Peyer's patch (tissue), 4 donors: Measurements from ENCODE around the gene RNU6-1. TPM values are rescaled to one million over a fixed set of nuclear protein-coding genes. Genes with fewer than 3 reads are reported as not detected.

Source experiments
- DNase-seq, 3 donors: peaks; one replicate each; pipeline ENCODE4 v3.0.0-alpha.2; 2017 to 2019
- H3K27ac ChIP-seq, 4 donors: fragments of 200-600 bp; sonication (generic); one replicate each; pipeline ENCODE4 v1.5.1; 2016 to 2019
- H3K27me3 ChIP-seq, 2 donors: fragments of 200-600 bp; sonication (generic); one replicate each; pipeline ENCODE4 v1.5.1; 2019
- H3K36me3 ChIP-seq, 3 donors: fragments of 200-600 bp; sonication (generic); one replicate each; pipeline ENCODE4 v1.5.1; 2016 to 2019
- H3K4me1 ChIP-seq, 4 donors: fragments of 200-600 bp; sonication (generic); one replicate each; pipeline ENCODE4 v1.5.1; 2016 to 2019
- H3K4me3 ChIP-seq, 4 donors: fragments of 200-600 bp; sonication (generic); 1 replicate in 3 of 4; 2 replicates in 1 of 4; pipeline ENCODE4 v1.5.1; 2016 to 2019; ENCODE audit warnings: mild to moderate bottlenecking in 1 of 4
- H3K9me3 ChIP-seq, 4 donors: fragments of 200-600 bp; sonication (generic); one replicate each; pipeline ENCODE4 v1.5.1; 2016 to 2019; ENCODE audit warnings: mild to moderate bottlenecking in 1 of 4
- CTCF ChIP-seq, 6 experiments: fragments of 450-650 bp in 4 of 6; fragments of 200-600 bp in 2 of 6; sonication (generic) in 1 of 6; IDR thresholded peaks; one replicate each; pipeline ENCODE4 v1.5.1; 2017 to 2019; ENCODE audit warnings: antibody characterized with exemption in 6 of 6, mild to moderate bottlenecking in 3 of 6, moderate library complexity in 1 of 6
- POLR2A ChIP-seq, 2 donors: fragments of 450-650 bp; IDR thresholded peaks; one replicate each; pipeline ENCODE4 v1.5.1; 2017; ENCODE audit warnings: antibody characterized with exemption in 2 of 2, mild to moderate bottlenecking in 2 of 2, moderate library complexity in 2 of 2
- total RNA-seq, 4 donors: library from RNA; depleted of rRNA; stranded (reverse); fragments of >200 nt; gene quantifications; one replicate each; pipeline ENCODE4 v1.1.0, GENCODE V29; 2016

RNU6-1 gene
- total RNA-seq, 4 donors from 2014 or later, result not detected

GRCh38 chr15:67878712-67879206 lies 38.9 kb upstream of the RNU6-1 start:
- H3K27ac ChIP-seq, result no peak overlapping the region
- H3K36me3 ChIP-seq, result no peaks in the 10 kb centered on the region
- no peak overlapping the region for H3K4me3 ChIP-seq
- H3K9me3 ChIP-seq, result no peaks in the 10 kb centered on the region
- no peaks in the 10 kb centered on the region for H3K27me3 ChIP-seq
- peaks cover 0 to 10% (median 0%) of the 10 kb centered on the region in 4 donors for H3K4me1 ChIP-seq
- TF ChIP-seq POLR2A (IDR thresholded peaks at IDR 0.05), result no peak
- TF ChIP-seq CTCF (IDR thresholded peaks at IDR 0.05), result no peak
- no peak for DNase-seq

DNA sequence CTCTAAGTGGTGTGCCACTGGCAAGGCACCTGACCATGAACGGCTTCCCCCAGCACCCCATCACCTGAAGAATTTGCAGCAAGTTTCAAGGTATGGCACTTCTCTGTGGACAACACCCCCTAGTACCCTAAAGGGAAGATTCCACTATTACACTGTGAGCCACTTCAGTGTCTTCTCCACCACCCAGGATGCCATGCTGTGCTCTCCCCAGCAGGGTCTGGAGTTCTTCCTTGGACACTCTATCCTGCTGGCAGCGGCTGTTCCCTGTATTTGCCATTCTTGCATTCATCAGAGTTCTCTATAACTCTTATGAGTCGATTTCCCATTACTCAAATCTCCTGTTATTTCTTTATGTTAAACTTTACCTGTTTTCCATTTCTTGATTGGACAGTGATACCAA lies 33.9 kb upstream of the RNU6-1 start:
- no peaks in the 10 kb centered on the region for H3K27me3 ChIP-seq
- no peak for DNase-seq
- peaks cover 0 to 8% (median 0%) of the 10 kb centered on the region in 4 donors for H3K9me3 ChIP-seq
- no peak overlapping the region for H3K27ac ChIP-seq
- H3K4me1 ChIP-seq, result no peaks in the 10 kb centered on the region
- no peaks in the 10 kb centered on the region for H3K36me3 ChIP-seq
- no peak overlapping the region for H3K4me3 ChIP-seq
- TF ChIP-seq POLR2A (IDR thresholded peaks at IDR 0.05) (no peak), CTCF (IDR thresholded peaks at IDR 0.05) (no peak)

DNA sequence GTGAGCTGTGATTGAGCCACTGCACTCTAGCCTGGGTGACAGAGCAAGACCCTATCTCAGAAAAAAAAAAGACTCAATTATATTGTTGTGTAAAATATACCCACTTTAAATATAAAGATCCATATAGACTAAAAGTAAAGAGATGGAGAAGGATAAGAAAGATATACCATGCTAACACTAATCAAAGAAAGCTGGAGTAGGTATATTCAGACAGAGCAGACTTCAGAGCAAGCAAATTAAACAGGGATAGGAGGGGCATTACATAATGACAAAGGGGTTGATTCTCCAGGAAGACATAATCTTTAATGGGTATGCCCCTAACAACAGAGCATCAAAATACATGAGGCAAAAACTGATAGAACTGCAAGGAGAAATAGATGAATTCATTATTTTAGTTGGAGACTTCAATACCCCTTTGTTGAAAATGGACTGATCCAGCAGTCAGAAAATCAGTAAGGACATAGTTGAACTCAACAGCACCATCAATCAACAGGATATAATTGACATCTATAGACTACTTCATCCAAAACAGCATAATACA lies 31.1 kb upstream of the RNU6-1 start:
- peaks cover 0 to 8% (median 0%) of the 10 kb centered on the region in 4 donors for H3K9me3 ChIP-seq
- no peak for TF ChIP-seq CTCF (IDR thresholded peaks at IDR 0.05)
- TF ChIP-seq POLR2A (IDR thresholded peaks at IDR 0.05), result no peak
- no peak overlapping the region for H3K4me3 ChIP-seq
- H3K36me3 ChIP-seq, result no peaks in the 10 kb centered on the region
- H3K27me3 ChIP-seq, result no peaks in the 10 kb centered on the region
- H3K27ac ChIP-seq, result no peak overlapping the region
- H3K4me1 ChIP-seq, result no peaks in the 10 kb centered on the region
- DNase-seq, result no peak

DNA sequence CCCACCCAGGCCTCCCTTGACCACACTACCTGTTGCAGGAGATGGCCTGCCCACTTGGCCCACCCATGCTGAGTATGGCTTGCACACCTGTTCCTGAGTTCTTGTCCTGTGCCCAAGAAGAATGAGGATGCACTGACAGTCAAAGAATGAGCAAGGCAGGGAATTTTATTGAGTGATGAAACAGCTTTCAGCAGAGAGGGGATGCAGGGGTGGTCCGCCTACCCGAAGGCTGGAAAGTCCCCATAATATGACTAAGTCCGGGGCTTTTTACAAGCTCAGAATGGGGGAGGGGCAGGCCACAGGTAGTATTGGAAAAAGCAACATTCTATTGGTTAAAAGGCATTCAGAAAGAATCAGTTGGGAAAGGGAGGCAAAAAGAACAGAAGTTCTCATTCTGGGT lies 29.9 kb upstream of the RNU6-1 start:
- Histone ChIP-seq H3K4me3 (no peak overlapping the region), H3K36me3 (no peaks in the 10 kb centered on the region), H3K27ac (no peak overlapping the region), H3K9me3 (peaks cover 0 to 8% (median 0%) of the 10 kb centered on the region in 4 donors), H3K27me3 (no peaks in the 10 kb centered on the region), H3K4me1 (no peaks in the 10 kb centered on the region)
- DNase-seq, result no peak
- TF ChIP-seq CTCF (IDR thresholded peaks at IDR 0.05) (no peak), POLR2A (IDR thresholded peaks at IDR 0.05) (no peak)

GRCh38 chr15:67865766-67866165 lies 25.9 kb upstream of the RNU6-1 start:
- H3K27me3 ChIP-seq, result no peaks in the 10 kb centered on the region
- TF ChIP-seq POLR2A (IDR thresholded peaks at IDR 0.05) (no peak), CTCF (IDR thresholded peaks at IDR 0.05) (no peak)
- H3K4me3 ChIP-seq, result no peak overlapping the region
- H3K27ac ChIP-seq, result no peak overlapping the region
- peaks cover 0 to 5% (median 0%) of the 10 kb centered on the region in 4 donors for H3K4me1 ChIP-seq
- H3K9me3 ChIP-seq, result peaks cover 0 to 4% (median 0%) of the 10 kb centered on the region in 4 donors
- DNase-seq, result no peak
- H3K36me3 ChIP-seq, result no peaks in the 10 kb centered on the region
